ENCODE measurements around the gene ROBO1. TPM values are rescaled to one million over a fixed set of nuclear protein-coding genes. Genes with fewer than 3 reads are reported as not detected.

The ROBO1 gene
- total and polyA plus RNA-seq, 2 of the 8 experiments (the other 6 are each of a cell fraction or from before 2014, with no cell fraction given), result 51.4 to 91.0 TPM

DNA sequence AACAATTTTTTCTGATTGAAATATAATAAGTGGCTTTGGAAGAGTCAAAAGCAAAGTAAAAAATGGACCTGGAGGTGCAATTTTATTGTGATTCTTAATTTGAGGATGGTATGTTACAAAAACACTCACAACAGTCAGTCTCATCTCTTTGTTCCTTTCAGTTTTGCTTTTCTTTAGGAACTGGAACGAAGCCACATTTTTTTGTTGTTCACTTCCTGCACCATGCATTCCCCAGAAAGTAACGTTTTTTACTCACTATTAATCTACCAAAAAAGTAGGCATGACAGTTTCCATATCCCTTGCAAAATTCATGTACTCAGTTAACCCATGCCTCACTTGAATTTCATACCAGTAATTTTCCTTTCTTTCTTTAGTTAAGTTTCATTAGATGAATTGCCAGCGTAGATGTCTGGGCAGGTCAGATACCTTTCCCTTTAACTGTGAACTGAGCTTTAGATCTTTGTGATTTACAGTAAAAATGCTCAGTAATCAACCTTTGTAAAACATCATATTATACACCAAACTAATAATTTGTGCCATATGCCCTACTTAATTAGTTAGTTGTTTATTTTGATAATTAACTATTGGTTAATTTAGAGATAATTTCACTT lies 384.3 kb downstream of the ROBO1 start:
- ChIA-PET POLR2A (ENCODE audit: partially characterized antibody) (no interaction called here), CTCF (ENCODE audit: partially characterized antibody) (interaction anchor here (0.7 to 3.9 kb wide), 3 partner anchors 9 to 21 kb away, joined by 3 to 12 read pairs (median 3); no protein-coding TSS in a partner anchor)
- Histone ChIP-seq H4K91ac (replicated peaks; ENCODE audit: insufficient read length, low read length) (no peak overlapping the region), H3K18ac (ENCODE audit: extremely low read depth, low read length) (no peak overlapping the region), H4K5ac (ENCODE audit: insufficient read length, low read depth, low read length) (no peak overlapping the region), H3K9ac (replicated peaks in 1 of 4; ENCODE audit: extremely low read depth in 1 of 4, low read depth in 3 of 4, low read length in 3 of 4) (no peak overlapping the region), H3K36me3 (ENCODE audit: control insufficient read depth in 2 of 4, insufficient read depth in 4 of 4, low read length in 3 of 4) (no peaks in the 10 kb centered on the region), H3K23ac (ENCODE audit: insufficient read length) (no peak overlapping the region), H3K79me1 (ENCODE audit: low read depth, low read length) (no peaks in the 10 kb centered on the region), H3K27ac (ENCODE audit: low read depth, low read length) (no peak overlapping the region), H2AFZ (ENCODE audit: low read length) (peak overlapping the region; percentile 60; the same call in 1 of the 2 replicates), H4K8ac (ENCODE audit: extremely low read depth, insufficient read depth, low read length) (no peak overlapping the region), H3K27me3 (replicated peaks in 1 of 4; ENCODE audit: control insufficient read depth in 3 of 4, extremely low read depth in 1 of 4, insufficient read depth in 3 of 4, low read length in 3 of 4) (no peaks in the 10 kb centered on the region), H4K20me1 (replicated peaks in 1 of 2; ENCODE audit: control insufficient read depth in 1 of 2, insufficient read depth in 2 of 2, low read length in 2 of 2) (no peaks in the 10 kb centered on the region), H2AK5ac (ENCODE audit: low read depth, low read length) (no peak overlapping the region), H2BK15ac (ENCODE audit: low read length) (no peak overlapping the region), H3K23me2 (ENCODE audit: low read depth, low read length) (no peaks in the 10 kb centered on the region), H2BK120ac (replicated peaks; ENCODE audit: low read depth, low read length) (peak overlapping the region; percentile 60), H3K79me2 (ENCODE audit: control insufficient read depth in 1 of 2, insufficient read depth in 2 of 2, low read length in 2 of 2) (no peaks in the 10 kb centered on the region), H3K14ac (ENCODE audit: insufficient read length) (no peak overlapping the region), H3K4me3 (ENCODE audit: extremely low read depth in 1 of 4, insufficient read depth in 2 of 4, low read depth in 3 of 4, low read length in 4 of 4) (no peak overlapping the region), H3K9me3 (ENCODE audit: insufficient read depth in 2 of 2, low read depth in 1 of 2, low read length in 1 of 2) (no peaks in the 10 kb centered on the region), H2BK12ac (ENCODE audit: low read depth, low read length) (no peak overlapping the region), H2BK5ac (ENCODE audit: low read depth, low read length) (no peak overlapping the region), H3K56ac (replicated peaks; ENCODE audit: insufficient read length, low read depth, low read length) (no peak overlapping the region), H3K4me2 (ENCODE audit: insufficient read depth in 1 of 2, low read depth in 2 of 2, low read length in 2 of 2) (peak overlapping the region in 1 of 2 experiments; percentile 25; a peak in 1 of 4 replicates), H2BK20ac (ENCODE audit: low read length) (no peak overlapping the region), H3K4ac (replicated peaks; ENCODE audit: insufficient read length, low read depth, low read length) (no peak overlapping the region), H3K4me1 (replicated peaks in 1 of 4; ENCODE audit: control insufficient read depth in 3 of 4, insufficient read depth in 4 of 4, low read length in 3 of 4) (peaks cover 0 to 2% (median 0%) of the 10 kb centered on the region in 4 experiments; a peak in 1 of 7 replicates)
- 40% methylated on average over 3 of the region's 3 CpGs; no CpG with 5 or more reads in 1 of the 2 experiments for WGBS, 2 experiments (ENCODE audit: extremely low coverage in 1 of 2, insufficient coverage in 1 of 2, insufficient read length in 1 of 2, insufficient replicate concordance in 2 of 2, low coverage in 1 of 2, low lambda C conversion rate in 2 of 2, missing lambda C conversion rate in 1 of 2)
- no peak for FAIRE-seq
- no peak for DNase-seq (ENCODE audit: low read depth in 1 of 2, low spot score in 2 of 2)
- TF ChIP-seq KDM4A (IDR thresholded peaks at IDR 0.05; ENCODE audit: low read depth, low read length, severe bottlenecking), result no peak
- TF ChIP-seq GABPA (IDR thresholded peaks at IDR 0.05; ENCODE audit: borderline replicate concordance, insufficient read depth, low read length), result no peak
- no peak for TF ChIP-seq JUND (IDR thresholded peaks at IDR 0.05; ENCODE audit: low read length)
- no peak for TF ChIP-seq ZNF274 (IDR thresholded peaks at IDR 0.05; ENCODE audit: borderline replicate concordance, extremely low read depth, low read length)
- no peak for TF ChIP-seq SIRT6 (IDR thresholded peaks at IDR 0.05; ENCODE audit: low read length)
- TF ChIP-seq RBBP5 (IDR thresholded peaks at IDR 0.05; ENCODE audit: borderline replicate concordance, low read depth, low read length), result no peak
- TF ChIP-seq TCF12 (IDR thresholded peaks at IDR 0.05; ENCODE audit: low read depth, low read length), result no peak
- TF ChIP-seq EGR1 (IDR thresholded peaks at IDR 0.05; ENCODE audit: borderline replicate concordance, low read depth, low read length), result no peak
- TF ChIP-seq NANOG (IDR thresholded peaks at IDR 0.05; ENCODE audit: insufficient read depth, low read depth, low read length, poor library complexity, severe bottlenecking), result no peak
- TF ChIP-seq, protein P1, sequence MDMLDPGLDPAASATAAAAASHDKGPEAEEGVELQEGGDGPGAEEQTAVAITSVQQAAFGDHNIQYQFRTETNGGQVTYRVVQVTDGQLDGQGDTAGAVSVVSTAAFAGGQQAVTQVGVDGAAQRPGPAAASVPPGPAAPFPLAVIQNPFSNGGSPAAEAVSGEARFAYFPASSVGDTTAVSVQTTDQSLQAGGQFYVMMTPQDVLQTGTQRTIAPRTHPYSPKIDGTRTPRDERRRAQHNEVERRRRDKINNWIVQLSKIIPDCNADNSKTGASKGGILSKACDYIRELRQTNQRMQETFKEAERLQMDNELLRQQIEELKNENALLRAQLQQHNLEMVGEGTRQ (IDR thresholded peaks at IDR 0.05; ENCODE audit: low read length), result no peak
- TF ChIP-seq TEAD4 (IDR thresholded peaks at IDR 0.05; ENCODE audit: low read depth, low read length), result no peak
- no peak for TF ChIP-seq BACH1 (IDR thresholded peaks at IDR 0.05; ENCODE audit: low read length)
- no peak for TF ChIP-seq SP1 (IDR thresholded peaks at IDR 0.05; ENCODE audit: low read depth, low read length)
